Measurements from ENCODE around the gene OTOF.
A peak's percentile ranks its signal among the peaks of the same experiment; 100 is the strongest.

Gene OTOF

DNA sequence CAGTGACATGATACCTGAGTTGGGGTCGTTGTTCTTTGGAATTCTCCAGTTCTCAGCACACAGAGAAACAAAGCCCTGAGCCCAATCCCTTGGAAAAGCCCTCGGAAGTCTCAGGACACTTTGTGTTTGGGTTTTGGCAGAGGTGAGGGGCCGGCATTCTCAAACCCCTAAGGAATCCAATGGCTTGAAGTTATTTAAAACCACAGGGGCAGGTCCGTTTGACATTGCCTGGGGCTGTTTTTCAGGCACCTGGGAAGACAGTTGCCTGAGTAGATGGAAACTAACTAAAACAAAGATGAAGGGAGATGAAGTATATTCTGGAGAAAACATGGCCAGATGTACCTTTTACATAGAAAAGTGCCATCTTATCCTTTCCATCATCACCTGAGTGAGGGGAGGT lies 22.5 kb upstream of the OTOF start:
- no peak for DNase-seq (ENCODE audit: low read depth)

GRCh38 chr2:26495705-26496297 lies 17.9 kb upstream of the OTOF start:
- no peak for DNase-seq (ENCODE audit: low read depth)

DNA sequence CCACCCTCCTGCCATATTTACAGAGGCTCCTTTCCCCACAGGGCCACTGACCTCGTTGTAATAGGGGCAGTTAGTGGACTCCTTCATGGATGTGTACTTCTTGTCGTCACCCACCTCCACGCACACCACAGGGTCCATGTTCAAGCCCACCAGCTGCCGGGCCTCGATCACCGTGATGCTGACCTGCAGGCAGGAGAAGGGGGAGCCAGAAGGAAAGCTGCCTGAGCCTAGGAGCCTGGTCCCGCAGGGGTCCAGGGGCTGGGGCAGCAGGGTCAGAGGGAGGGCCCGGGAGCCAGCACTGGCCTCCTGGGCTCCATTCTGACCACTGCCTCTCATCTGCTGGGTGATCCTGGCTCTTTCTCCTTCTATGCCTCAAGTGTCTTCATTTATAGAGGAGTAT lies 17.0 kb upstream of the OTOF start:
- no peak for DNase-seq (ENCODE audit: low read depth)

DNA sequence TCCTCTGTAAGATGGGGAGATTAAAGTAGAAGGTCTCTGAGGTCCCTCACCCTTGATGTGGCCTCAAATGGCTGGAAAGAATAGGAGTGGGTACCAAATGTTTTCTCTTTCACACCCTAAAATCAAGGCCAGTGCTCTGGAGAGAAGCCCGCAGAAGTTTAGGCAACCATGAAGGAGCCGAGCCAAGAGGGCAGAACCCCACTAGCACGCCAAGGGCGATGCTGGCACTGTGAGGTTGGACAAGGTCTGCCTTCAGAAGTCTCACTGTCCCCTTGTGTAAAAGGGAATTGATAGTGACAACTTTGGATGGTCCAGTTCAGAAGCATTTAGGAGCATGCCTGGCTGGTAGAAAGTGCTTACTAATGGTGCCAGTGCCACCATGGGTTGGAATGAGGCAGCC lies 16.3 kb upstream of the OTOF start:
- no peak for DNase-seq (ENCODE audit: low read depth)

- DNase-seq (ENCODE audit: low read depth): no peak
These were observed 15.6 kb upstream of the OTOF start for GRCh38 chr2:26493566-26493965.

DNA sequence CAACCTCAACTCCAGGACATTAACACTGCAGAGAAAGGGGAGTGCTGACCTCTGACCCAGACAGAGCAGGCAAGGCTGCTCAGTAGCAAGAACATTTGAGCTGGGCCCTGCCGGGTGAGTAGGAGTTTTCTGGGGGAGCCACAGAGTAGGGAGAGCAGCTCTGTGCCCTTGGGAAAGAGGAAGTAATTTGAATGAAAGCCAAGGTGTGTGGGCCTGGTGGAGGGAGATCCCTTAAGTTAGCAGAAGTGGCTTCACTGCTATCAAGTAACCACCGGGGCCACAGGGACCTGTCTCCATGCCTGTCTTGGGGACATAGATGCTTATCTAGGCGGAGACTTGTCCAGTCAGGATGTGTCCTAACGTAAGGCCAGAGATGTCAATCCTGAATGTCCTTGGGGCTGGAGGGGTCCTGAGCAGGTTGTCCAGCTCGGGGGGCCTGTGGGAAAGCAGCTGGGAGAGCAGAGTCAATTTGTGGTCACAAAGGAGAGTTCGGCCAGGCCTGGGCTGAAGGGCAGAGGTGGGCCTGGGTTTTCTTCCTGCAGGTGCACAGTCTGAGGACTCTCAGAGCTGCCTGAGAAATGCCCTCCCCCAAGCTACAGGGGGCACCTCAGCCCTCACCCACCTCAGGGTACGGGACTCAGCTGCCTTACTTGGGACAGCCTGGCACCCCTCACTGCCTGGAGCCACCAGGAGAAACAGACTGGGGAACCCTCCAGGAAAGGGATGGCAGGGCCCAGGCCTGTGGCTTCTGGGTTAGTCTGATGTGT lies 15.0 kb upstream of the OTOF start:
- no peak for DNase-seq (ENCODE audit: low read depth)

- peak; percentile 25 for DNase-seq (ENCODE audit: low read depth)
These were observed 13.7 kb upstream of the OTOF start for GRCh38 chr2:26491563-26492167.

DNA sequence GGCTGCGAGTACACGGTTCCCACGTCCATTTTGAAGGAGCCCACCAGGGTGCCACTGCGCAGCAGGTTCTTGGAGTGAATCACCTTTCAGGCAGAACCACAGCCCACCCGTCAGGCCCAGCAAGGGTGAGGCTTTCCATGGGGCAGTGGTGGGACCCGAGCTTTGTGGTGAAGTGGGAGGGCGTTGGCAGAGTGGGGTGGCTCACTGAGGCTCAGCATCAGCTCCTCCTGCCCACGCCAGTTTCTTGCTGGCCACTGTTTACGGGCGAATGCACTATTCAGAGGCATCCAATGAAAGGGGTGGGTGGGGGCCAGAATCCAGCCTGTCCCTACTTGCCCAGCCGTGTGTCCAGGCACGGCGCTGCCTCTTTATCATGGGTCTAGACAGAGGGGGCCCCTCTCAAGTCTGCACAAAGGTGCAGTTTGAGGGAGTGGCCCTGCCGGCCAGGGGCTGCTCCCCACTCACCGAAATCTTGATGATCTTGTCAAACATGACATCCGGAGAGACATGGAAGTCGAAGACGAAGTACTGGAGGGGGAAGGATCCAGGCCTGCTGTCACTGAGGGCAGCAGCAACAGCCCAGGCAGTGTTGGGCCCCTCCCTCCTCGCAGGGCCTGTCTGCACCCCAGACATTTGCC lies 11.4 kb upstream of the OTOF start:
- no peak for DNase-seq (ENCODE audit: low read depth)

GRCh38 chr2:26488463-26489212 lies 10.7 kb upstream of the OTOF start:
- DNase-seq (ENCODE audit: low read depth): no peak

GRCh38 chr2:26487192-26487591 lies 9.3 kb upstream of the OTOF start:
- no peak for DNase-seq (ENCODE audit: low read depth)

- DNase-seq (ENCODE audit: low read depth): no peak
These were observed 8.9 kb upstream of the OTOF start for GRCh38 chr2:26486789-26487188.

DNA sequence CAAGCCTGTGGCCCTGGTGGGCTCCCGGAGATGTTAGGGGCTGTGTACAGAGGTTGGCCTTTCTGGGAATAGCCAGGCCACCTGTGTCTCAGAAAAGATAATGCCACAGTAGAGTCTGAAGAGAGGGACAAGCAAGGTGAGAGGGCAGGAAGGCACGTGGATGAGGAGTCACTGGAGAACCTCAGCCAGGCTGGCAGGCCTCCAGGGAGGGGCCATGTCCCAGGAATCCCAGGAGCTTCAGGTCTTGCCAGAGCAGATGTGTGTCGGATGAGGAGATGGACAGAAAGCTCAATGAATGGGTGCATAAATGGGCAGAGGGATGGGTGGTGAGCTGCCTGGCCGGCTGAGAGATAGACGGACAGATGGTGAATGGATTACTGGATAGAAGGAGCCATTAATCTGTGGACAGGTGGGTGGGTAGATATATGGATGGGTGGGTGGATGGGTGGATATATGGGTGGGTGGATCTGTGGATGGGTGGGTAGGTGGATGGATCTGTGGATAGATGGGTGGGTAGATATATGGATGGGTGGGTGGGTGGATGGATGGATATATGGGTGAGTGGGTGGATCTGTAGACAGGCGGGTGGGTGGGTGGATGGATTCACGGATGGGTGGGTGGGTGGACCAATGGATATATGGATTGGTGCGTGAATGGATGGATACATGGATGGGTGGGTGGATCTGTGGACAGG lies 7.9 kb upstream of the OTOF start:
- DNase-seq (ENCODE audit: low read depth): no peak

DNA sequence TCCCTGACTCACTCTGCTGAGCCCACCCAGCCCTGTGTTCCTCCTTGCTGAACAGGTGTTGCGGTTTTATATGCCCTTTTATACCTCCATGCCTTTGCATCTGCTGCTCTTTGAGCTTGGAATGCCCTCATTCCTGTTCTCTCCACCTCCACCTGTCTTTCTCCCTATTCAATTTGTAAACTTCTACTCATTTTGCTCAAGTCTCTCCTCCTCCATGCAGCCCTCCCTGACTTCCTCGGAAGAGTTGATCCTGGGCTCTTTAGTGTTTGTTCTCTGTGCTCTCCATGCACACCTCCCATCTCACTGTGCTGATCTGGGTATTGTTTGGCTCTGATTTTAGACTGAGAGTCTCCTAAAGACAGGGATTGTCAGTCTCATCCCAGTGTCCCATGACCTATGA lies 7.2 kb upstream of the OTOF start:
- no peak for DNase-seq (ENCODE audit: low read depth)

GRCh38 chr2:26484579-26484978 lies 6.7 kb upstream of the OTOF start:
- no peak for DNase-seq (ENCODE audit: low read depth)

GRCh38 chr2:26483957-26484565 lies 6.1 kb upstream of the OTOF start:
- no peak for DNase-seq (ENCODE audit: low read depth)

- DNase-seq (ENCODE audit: low read depth): no peak
These were observed 5.6 kb upstream of the OTOF start for GRCh38 chr2:26483516-26483915.

DNA sequence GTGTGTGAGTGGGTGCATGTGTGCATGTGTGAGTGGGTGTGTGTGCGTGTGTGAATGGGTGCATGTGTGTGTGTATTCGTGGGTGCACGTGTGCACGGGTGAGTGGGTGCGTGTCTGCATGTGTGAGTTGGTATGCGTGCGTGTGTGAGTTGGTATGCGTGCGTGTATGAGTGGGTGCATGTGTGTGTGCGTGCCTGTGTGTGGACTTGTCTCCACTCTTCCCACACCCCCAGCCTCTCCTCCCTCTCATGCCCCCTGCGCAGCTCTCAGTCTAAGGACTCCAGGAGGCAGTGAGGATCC lies 5.1 kb upstream of the OTOF start:
- no peak for DNase-seq (ENCODE audit: low read depth)

DNA sequence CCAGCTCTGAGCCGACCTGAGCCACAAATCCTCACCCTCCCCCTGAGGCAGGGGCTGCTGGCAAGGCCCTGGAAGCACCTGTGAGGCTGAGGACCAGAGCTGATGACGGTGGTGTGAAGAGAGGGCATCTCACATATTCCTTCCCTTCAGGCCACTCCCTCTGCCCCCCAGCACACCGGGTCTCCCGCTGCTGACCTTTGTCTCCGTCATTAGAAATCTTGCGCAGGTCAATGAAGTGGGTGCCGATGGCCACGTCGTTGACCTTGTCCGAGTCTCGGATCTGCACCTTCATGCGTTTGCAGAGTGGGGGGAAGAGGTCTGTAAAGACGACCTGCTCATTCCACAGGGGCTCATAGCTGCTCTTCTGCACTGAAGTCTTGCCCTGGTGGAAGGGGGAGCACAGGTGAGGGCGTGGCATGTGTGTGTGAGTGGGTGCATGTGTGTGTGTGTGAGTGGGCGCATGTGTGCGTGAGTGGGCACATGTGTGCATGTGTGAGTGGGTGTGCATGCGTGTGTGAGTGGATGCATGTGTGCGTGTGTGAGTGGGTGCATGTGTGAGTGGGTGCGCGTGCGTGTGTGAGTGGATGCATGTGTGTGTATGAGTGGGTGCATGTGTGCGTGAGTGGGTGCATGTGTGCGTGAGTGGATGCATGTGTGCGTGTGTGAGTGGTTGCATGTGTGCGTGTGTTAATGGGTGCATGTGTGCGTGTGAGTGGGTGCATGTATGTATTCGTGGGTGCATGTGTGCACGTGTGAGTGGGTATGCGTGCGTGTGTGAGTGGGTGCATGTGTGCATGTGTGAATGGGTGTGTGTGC lies 4.5 kb upstream of the OTOF start:
- no peak for DNase-seq (ENCODE audit: low read depth)

DNA sequence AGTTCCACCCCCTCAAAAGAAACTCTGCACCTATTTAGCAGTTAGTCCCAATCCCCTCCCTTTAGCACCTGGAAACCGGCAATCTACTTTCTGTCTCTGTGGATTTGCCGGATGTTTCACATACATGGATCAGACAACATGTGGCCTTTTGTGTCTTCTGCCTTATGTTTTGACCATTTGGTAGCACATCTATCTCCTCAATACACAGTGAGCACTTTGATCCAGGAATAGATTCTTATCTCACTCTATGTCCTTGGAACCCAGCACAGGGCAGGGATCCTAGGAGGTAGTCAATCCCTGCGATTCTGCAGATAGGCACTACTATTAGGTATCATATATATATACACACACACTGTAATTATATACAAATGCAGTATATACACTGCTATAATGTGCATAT lies 3.8 kb upstream of the OTOF start:
- DNase-seq (ENCODE audit: low read depth): no peak

GRCh38 chr2:26480566-26481423 lies 2.9 kb upstream of the OTOF start:
- no peak for DNase-seq (ENCODE audit: low read depth)
